ENCODE data around the gene HJURP. TPM values are rescaled to one million over a fixed set of nuclear protein-coding genes. Genes with fewer than 3 reads are reported as not detected.

The HJURP gene
- total RNA-seq (2022; extraction: Qiagen RNA extraction): 48.3 to 54.8 TPM (median 50.4 TPM) in 5 replicates

DNA sequence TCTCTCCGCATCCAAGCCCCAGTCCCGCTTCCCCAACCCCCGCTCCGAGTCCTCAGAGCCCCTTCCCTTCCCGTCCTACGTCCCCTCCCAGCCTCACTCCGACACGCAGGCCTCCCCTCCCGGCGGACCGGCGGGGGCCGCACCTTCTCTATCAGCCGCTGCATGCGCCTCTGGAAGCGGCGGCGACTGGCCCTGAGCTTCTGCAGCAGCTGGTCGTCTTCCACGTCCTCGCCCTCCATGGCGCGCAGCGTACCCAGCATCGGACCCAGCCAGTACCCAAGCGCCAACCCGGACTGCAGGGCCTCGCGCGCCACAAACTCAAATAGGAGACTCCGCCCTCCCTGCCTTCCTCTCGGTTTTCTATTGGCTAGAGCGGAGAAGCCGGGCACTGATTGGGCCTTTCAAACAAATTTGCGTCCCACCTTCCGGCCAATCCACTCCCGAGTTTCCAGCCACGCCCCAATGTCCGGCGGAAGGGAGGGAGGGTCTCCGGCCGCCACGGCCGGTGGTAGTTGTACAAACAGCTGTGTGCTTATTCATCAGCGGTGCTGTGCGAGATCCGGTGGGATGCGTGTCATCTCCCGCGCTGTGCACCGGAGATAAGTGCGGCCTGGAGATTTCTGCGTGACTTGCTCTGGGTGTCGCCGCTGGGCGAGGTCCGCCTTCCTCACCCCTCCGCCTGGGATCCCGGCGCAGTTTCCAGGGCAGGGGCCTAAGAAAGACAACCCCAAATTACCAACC lies at the start of gene HJURP:
TSS of gene HJURP (minus strand) at position 295 of the 741 bp plus-strand sequence. CDS start at position 260, 35 bp downstream.

GRCh38 chr2:233867993-233868532 lies 13.7 kb upstream of the HJURP start, which contains the start of gene MSL3B:
MSL3B (minus strand) TSS chr2:233868386.

Other genes starting within 250 kb of the HJURP start
- gene UGT1A8, start 236.9 kb downstream of the HJURP start, total RNA-seq (2022; extraction: Qiagen RNA extraction): 0.03 to 0.10 TPM (median 0.07 TPM) in 3 of 5 replicates, not detected in the others
- gene UGT1A10, start 218.1 kb downstream of the HJURP start, total RNA-seq (2022; extraction: Qiagen RNA extraction): 0.03 to 0.14 TPM (median 0.08 TPM) in 4 of 5 replicates, not detected in the other
- gene UGT1A9, start 182.6 kb downstream of the HJURP start, total RNA-seq (2022; extraction: Qiagen RNA extraction): 3.3 to 5.5 TPM (median 3.7 TPM) in 5 replicates
- gene UGT1A7, start 172.6 kb downstream of the HJURP start, total RNA-seq (2022; extraction: Qiagen RNA extraction): 3.4 to 5.0 TPM (median 3.5 TPM) in 5 replicates
- 0.72 to 1.1 TPM (median 0.89 TPM) in 5 replicates for gene UGT1A6, start 161.6 kb downstream of the HJURP start, total RNA-seq (2022; extraction: Qiagen RNA extraction)
- gene UGT1A5, start 141.6 kb downstream of the HJURP start, total RNA-seq (2022; extraction: Qiagen RNA extraction): 0.03 to 0.09 TPM (median 0.05 TPM) in 3 of 5 replicates, not detected in the others
- 0.06 to 0.11 TPM (median 0.06 TPM) in 3 of 5 replicates, not detected in the others for gene UGT1A4, start 135.8 kb downstream of the HJURP start, total RNA-seq (2022; extraction: Qiagen RNA extraction)
- gene UGT1A3, start 125.5 kb downstream of the HJURP start, total RNA-seq (2022; extraction: Qiagen RNA extraction): 0.05 to 0.09 TPM (median 0.07 TPM) in 4 of 5 replicates, not detected in the other
- 0.51 to 0.86 TPM (median 0.73 TPM) in 5 replicates for gene UGT1A1, start 94.3 kb downstream of the HJURP start, total RNA-seq (2022; extraction: Qiagen RNA extraction)
- gene MROH2A, start 76.2 kb downstream of the HJURP start, total RNA-seq (2022; extraction: Qiagen RNA extraction): 0.11 to 0.23 TPM (median 0.18 TPM) in 4 of 5 replicates, not detected in the other
- gene TRPM8, start 62.8 kb upstream of the HJURP start, total RNA-seq (2022; extraction: Qiagen RNA extraction): 0.20 to 0.47 TPM (median 0.30 TPM) in 4 of 5 replicates, not detected in the other
- not detected in 5 replicates for gene SPP2, start 196.2 kb upstream of the HJURP start, total RNA-seq (2022; extraction: Qiagen RNA extraction)

Measured in A549 treated with AZD2906 at 1 μM for 4 hours (cell line).